CD4-positive, alpha-beta memory T cell (primary cell): ENCODE results near the gene UQCC3. TPM values are rescaled to one million over a fixed set of nuclear protein-coding genes. Genes with fewer than 3 reads are reported as not detected.
"Not testable (repeated sequence)": the region's sequence is repeated elsewhere in the genome, so short reads cannot be mapped to it uniquely, and the experiment has no call there.

Experiments
- CTCF ChIA-PET: fragments of 350-600 bp; sonication (Branson Sonifier 250); formaldehyde crosslinking; loops from one replicate; lab custom pipeline; 2021; ENCODE audit warnings: inconsistent platforms; ENCODE audit not compliant: partially characterized antibody; lab: Charles Lee
- POLR2A ChIA-PET: fragments of 350-600 bp; sonication (Branson Sonifier 250); formaldehyde crosslinking; loops from one replicate; lab custom pipeline; 2021; ENCODE audit not compliant: partially characterized antibody; lab: Charles Lee
- DNase-seq, 5 donors: peaks; one replicate each; pipeline versions ENCODE4 v3.0.0 to v3.0.0-alpha.2; 2020 to 2022; ENCODE audit warnings: mixed read lengths in 1 of 5
- H3K27ac ChIP-seq: one replicate; pipeline ENCODE4 v1.7.0; 2013; ENCODE audit warnings: low read depth, low read length
- H3K27me3 ChIP-seq: 2 replicates; pipeline ENCODE4 v1.7.0; 2013; ENCODE audit warnings: mild to moderate bottlenecking, low read length, moderate library complexity; ENCODE audit not compliant: insufficient read depth
- H3K36me3 ChIP-seq: 2 replicates; pipeline ENCODE4 v1.7.0; 2013; ENCODE audit warnings: mild to moderate bottlenecking, low read length, moderate library complexity; ENCODE audit not compliant: insufficient read depth
- H3K4me1 ChIP-seq: 2 replicates; pipeline ENCODE4 v1.7.0; 2013; ENCODE audit warnings: mild to moderate bottlenecking, low read length, moderate library complexity; ENCODE audit not compliant: insufficient read depth
- H3K4me3 ChIP-seq, 2 donors: one replicate each; pipeline ENCODE4 v1.7.0; 2013; ENCODE audit warnings: low read length in 2 of 2, mild to moderate bottlenecking in 1 of 2
- H3K9me3 ChIP-seq, 2 donors: one replicate each; pipeline ENCODE4 v1.7.0; 2013; ENCODE audit warnings: low read length in 2 of 2, control low read depth in 1 of 2; ENCODE audit not compliant: control insufficient read depth in 1 of 2
- H3K27ac Mint-ChIP-seq, 7 donors: one replicate each; pipeline ENCODE4 v1.8.0; 2020 to 2021; ENCODE audit warnings: mixed read lengths in 7 of 7, mild to moderate bottlenecking in 6 of 7, inconsistent platforms in 3 of 7, moderate library complexity in 3 of 7
- H3K27me3 Mint-ChIP-seq, 2 donors: one replicate each; pipeline ENCODE4 v1.8.0; 2020 to 2021; ENCODE audit warnings: mixed read lengths in 2 of 2
- H3K36me3 Mint-ChIP-seq, 2 donors: one replicate each; pipeline ENCODE4 v1.8.0; 2020 to 2021; ENCODE audit warnings: mixed read lengths in 2 of 2, inconsistent platforms in 1 of 2, mild to moderate bottlenecking in 1 of 2
- H3K4me1 Mint-ChIP-seq, 4 donors: one replicate each; pipeline ENCODE4 v1.8.0; 2020 to 2021; ENCODE audit warnings: mixed read lengths in 4 of 4, mild to moderate bottlenecking in 1 of 4
- H3K4me3 Mint-ChIP-seq, 8 donors: one replicate each; pipeline ENCODE4 v1.8.0; 2020 to 2021; ENCODE audit warnings: mixed read lengths in 8 of 8, mild to moderate bottlenecking in 7 of 8, moderate library complexity in 6 of 8, inconsistent platforms in 3 of 8
- H3K9me3 Mint-ChIP-seq, 8 donors: one replicate each; pipeline ENCODE4 v1.8.0; 2020 to 2021; ENCODE audit warnings: mixed read lengths in 8 of 8, mild to moderate bottlenecking in 5 of 8, inconsistent platforms in 3 of 8, moderate library complexity in 1 of 8
- intact Hi-C: fragments of 100-400 bp; cut with micrococcal nuclease; formaldehyde crosslinking; loops from one replicate; pipeline ENCODE4 v1.15.1; 2023
- polyA plus RNA-seq, 2 donors: library from polyadenylated mRNA; unstranded; fragments of 300-500 nt; fragmentation: Illumina TruSeq; gene quantifications; one replicate each; pipeline ENCODE4 v1.2.3, GENCODE V29; 2021
- total RNA-seq, 2 experiments: library from RNA; stranded (reverse); gene quantifications; one replicate each; pipeline ENCODE4 v1.2.3, GENCODE V29; 2021

Gene UQCC3
- total and polyA plus RNA-seq, 4 experiments from 2014 or later, result 7.2 to 12.1 (median 9.6) TPM

GRCh38 chr11:62671236-62671607 is 251 bp upstream of the UQCC3 start:
- Mint-ChIP-seq H3K4me3 (peak overlapping the region; percentile 93 to 99 (median 99)), H3K27me3 (no peaks in the 10 kb centered on the region), H3K36me3 (peaks cover 9 to 40% of the 10 kb centered on the region in 2 donors), H3K27ac (peak overlapping the region; percentile 89 to 98 (median 97)), H3K9me3 (no peaks in the 10 kb centered on the region), H3K4me1 (peaks cover 15 to 75% (median 47%) of the 10 kb centered on the region in 4 donors)
- peak in 2 of 5 donors; percentile 62 to 69 for DNase-seq
- ChIA-PET CTCF (interaction anchor here (0.7 to 10.4 kb wide), 6 partner anchors 11 to 116 kb away, joined by 3 to 86 read pairs (median 5); partner anchors contain the start of genes INTS5, TMEM179B and TUT1), POLR2A (interaction anchor here (0.6 to 19.7 kb wide), 38 partner anchors 8 to 278 kb away, joined by 3 to 494 read pairs (median 6); partner anchors contain the start of genes AHNAK, B3GAT3, BSCL2 and EEF1G)
- Histone ChIP-seq H3K9me3 (no peaks in the 10 kb centered on the region), H3K36me3 (peaks cover 3% of the 10 kb centered on the region), H3K27ac (peak overlapping the region; percentile 74), H3K4me3 (peak overlapping the region; percentile 91 to 97), H3K27me3 (no peaks in the 10 kb centered on the region), H3K4me1 (peaks cover 55% of the 10 kb centered on the region)
- intact Hi-C loops, result loop anchor here (1.0 to 2.0 kb wide), 2 partner anchors 8 to 18 kb away; partner anchors contain the start of genes INTS5 and UBXN1

- CTCF ChIA-PET, result interaction anchor here (0.9 to 10.4 kb wide), 5 partner anchors 9 to 81 kb away, joined by 3 to 86 read pairs (median 4); partner anchors contain the start of genes C11orf98, CSKMT and TUT1
Measured at GRCh38 chr11:62673196-62673525, 1.7 kb downstream of the UQCC3 start.

GRCh38 chr11:62675415-62675814 is 3.9 kb downstream of the UQCC3 start:
- ChIA-PET CTCF (interaction anchor here (0.7 to 2.5 kb wide), 5 partner anchors 11 to 290 kb away, joined by 3 to 12 read pairs (median 4); partner anchors contain the start of genes C11orf98, CSKMT and TUT1), POLR2A (interaction anchor here (1.3 to 19.7 kb wide), 7 partner anchors 9 to 79 kb away, joined by 5 to 494 read pairs (median 45); partner anchors contain the start of genes B3GAT3, C11orf98, CSKMT and GANAB)
- H3K27me3 ChIP-seq, H3K27ac ChIP-seq, H3K27me3 Mint-ChIP-seq, H3K4me3 ChIP-seq, H3K9me3 Mint-ChIP-seq, DNase-seq, H3K9me3 ChIP-seq: not testable (repeated sequence)
- Mint-ChIP-seq H3K4me3 (peak overlapping the region in 2 of 8 donors; percentile 30 to 38), H3K27ac (peak overlapping the region in 3 of 7 donors; percentile 27 to 72 (median 70)), H3K4me1 (peaks cover 20 to 74% (median 46%) of the 10 kb centered on the region in 4 donors), H3K36me3 (peaks cover 22 to 52% of the 10 kb centered on the region in 2 donors)
- intact Hi-C loops, result loop anchor here (5.0 kb wide), 1 partner anchor 253 kb away; no protein-coding TSS in a partner anchor
- peaks cover 15% of the 10 kb centered on the region for H3K36me3 ChIP-seq
- peaks cover 56% of the 10 kb centered on the region for H3K4me1 ChIP-seq

More at GRCh38 chr11:62673196-62673525, 1.7 kb downstream of the UQCC3 start:
- H3K4me1 Mint-ChIP-seq, result peaks cover 22 to 78% (median 48%) of the 10 kb centered on the region in 4 donors
- peak overlapping the region in 4 of 7 donors; percentile 22 to 98 (median 86) for H3K27ac Mint-ChIP-seq
- no peaks in the 10 kb centered on the region for H3K9me3 ChIP-seq
- H3K4me1 ChIP-seq, result peaks cover 59% of the 10 kb centered on the region
- intact Hi-C loops, result no loop called here
- H3K36me3 Mint-ChIP-seq, result peaks cover 22 to 48% of the 10 kb centered on the region in 2 donors
- POLR2A ChIA-PET, result interaction anchor here (0.6 to 19.7 kb wide), 10 partner anchors 7 to 208 kb away, joined by 3 to 494 read pairs (median 18); partner anchors contain the start of genes B3GAT3, C11orf98, CSKMT and EML3
- H3K27me3 ChIP-seq, result no peaks in the 10 kb centered on the region
- peak overlapping the region; percentile 25 to 99 (median 76) for H3K4me3 Mint-ChIP-seq
- H3K4me3 ChIP-seq, result peak overlapping the region in 1 of 2 donors; percentile 97
- H3K27me3 Mint-ChIP-seq, result no peaks in the 10 kb centered on the region
- DNase-seq, result no peak
- H3K27ac ChIP-seq, result peak overlapping the region; percentile 74
- H3K9me3 Mint-ChIP-seq, result no peaks in the 10 kb centered on the region
- peaks cover 15% of the 10 kb centered on the region for H3K36me3 ChIP-seq

GRCh38 chr11:62676698-62677097 is 5.2 kb downstream of the UQCC3 start:
- intact Hi-C loops, result loop anchor here (5.0 kb wide), 1 partner anchor 254 kb away; no protein-coding TSS in a partner anchor
- CTCF ChIA-PET, result interaction anchor here (0.8 to 1.6 kb wide), 3 partner anchors 9 to 110 kb away, joined by 3 to 6 read pairs (median 3); partner anchors contain the start of genes C11orf98 and CSKMT
- H3K27me3 Mint-ChIP-seq, result no peaks in the 10 kb centered on the region
- POLR2A ChIA-PET, result interaction anchor here (0.7 to 19.7 kb wide), 11 partner anchors 10 to 166 kb away, joined by 3 to 494 read pairs (median 5); partner anchors contain the start of genes B3GAT3, C11orf98, CSKMT and GANAB
- Histone ChIP-seq H3K9me3 (no peaks in the 10 kb centered on the region), H3K27ac (no peak overlapping the region), H3K36me3 (peaks cover 15% of the 10 kb centered on the region), H3K4me3 (no peak overlapping the region), H3K27me3 (no peaks in the 10 kb centered on the region), H3K4me1 (peaks cover 56% of the 10 kb centered on the region)
- no peak for DNase-seq
- peaks cover 19 to 45% of the 10 kb centered on the region in 2 donors for H3K36me3 Mint-ChIP-seq
- peak overlapping the region; percentile 59 to 98 (median 91) for H3K4me3 Mint-ChIP-seq
- no peaks in the 10 kb centered on the region for H3K9me3 Mint-ChIP-seq
- H3K27ac Mint-ChIP-seq, result peak overlapping the region in 6 of 7 donors; percentile 52 to 97 (median 78)
- peaks cover 19 to 68% (median 44%) of the 10 kb centered on the region in 4 donors for H3K4me1 Mint-ChIP-seq

- no peaks in the 10 kb centered on the region for H3K9me3 Mint-ChIP-seq
- H3K36me3 ChIP-seq, result peaks cover 15% of the 10 kb centered on the region
- intact Hi-C loops, result loop anchor here (5.0 kb wide), 1 partner anchor 255 kb away; no protein-coding TSS in a partner anchor
- DNase-seq, result no peak
- POLR2A ChIA-PET, result interaction anchor here (0.7 to 19.7 kb wide), 12 partner anchors 11 to 179 kb away, joined by 3 to 494 read pairs (median 5); partner anchors contain the start of genes B3GAT3, C11orf98, CSKMT and GANAB
- peaks cover 56% of the 10 kb centered on the region for H3K4me1 ChIP-seq
- H3K4me3 Mint-ChIP-seq, result peak overlapping the region; percentile 59 to 98 (median 91)
- H3K27ac Mint-ChIP-seq, result peak overlapping the region; percentile 76 to 99 (median 91)
- peak overlapping the region; percentile 98 for H3K27ac ChIP-seq
- no peak overlapping the region for H3K4me3 ChIP-seq
- no peaks in the 10 kb centered on the region for H3K27me3 ChIP-seq
- no peaks in the 10 kb centered on the region for H3K9me3 ChIP-seq
- H3K4me1 Mint-ChIP-seq, result peaks cover 19 to 64% (median 42%) of the 10 kb centered on the region in 4 donors
- peaks cover 18 to 41% of the 10 kb centered on the region in 2 donors for H3K36me3 Mint-ChIP-seq
- H3K27me3 Mint-ChIP-seq, result no peaks in the 10 kb centered on the region
- CTCF ChIA-PET, result interaction anchor here (0.8 to 1.6 kb wide), 3 partner anchors 10 to 109 kb away, joined by 3 to 6 read pairs (median 3); partner anchors contain the start of genes C11orf98 and CSKMT
Measured at GRCh38 chr11:62677156-62677555, 5.7 kb downstream of the UQCC3 start.

GRCh38 chr11:62677714-62678113 is 6.2 kb downstream of the UQCC3 start:
- Histone ChIP-seq H3K9me3 (no peaks in the 10 kb centered on the region), H3K27me3 (no peaks in the 10 kb centered on the region), H3K36me3 (peaks cover 15% of the 10 kb centered on the region), H3K4me3 (peak overlapping the region; percentile 17 to 95), H3K27ac (peak overlapping the region; percentile 98), H3K4me1 (peaks cover 50% of the 10 kb centered on the region)
- Mint-ChIP-seq H3K4me1 (peaks cover 18 to 58% (median 38%) of the 10 kb centered on the region in 4 donors), H3K27me3 (no peaks in the 10 kb centered on the region), H3K27ac (peak overlapping the region; percentile 86 to 99 (median 95)), H3K36me3 (peaks cover 18 to 39% of the 10 kb centered on the region in 2 donors), H3K9me3 (no peaks in the 10 kb centered on the region), H3K4me3 (peak overlapping the region; percentile 87 to 98 (median 92))
- ChIA-PET CTCF (interaction anchor here (1.4 to 1.6 kb wide), 2 partner anchors 10 to 13 kb away, joined by 3 to 6 read pairs; partner anchors contain the start of genes C11orf98 and CSKMT), POLR2A (interaction anchor here (1.3 to 19.7 kb wide), 10 partner anchors 11 to 179 kb away, joined by 3 to 494 read pairs (median 5); partner anchors contain the start of genes C11orf98, CSKMT, GANAB and MTA2)
- DNase-seq, result no peak
- intact Hi-C loops, result loop anchor here (2.0 to 5.0 kb wide), 4 partner anchors 13 to 255 kb away; partner anchors contain the start of genes C11orf98, CSKMT and INTS5
